Stimulated activated CD4-positive, alpha-beta T cell treated with anti-CD3 and anti-CD28 coated beads, Interleukin-4, amount 100 ng/mL, for 1 hour (primary cell): ENCODE data around the gene WDR86.

Experiments
- DNase-seq: peaks from one replicate; pipeline ENCODE4 v3.0.0-alpha.2; 2020

WDR86 gene

DNA sequence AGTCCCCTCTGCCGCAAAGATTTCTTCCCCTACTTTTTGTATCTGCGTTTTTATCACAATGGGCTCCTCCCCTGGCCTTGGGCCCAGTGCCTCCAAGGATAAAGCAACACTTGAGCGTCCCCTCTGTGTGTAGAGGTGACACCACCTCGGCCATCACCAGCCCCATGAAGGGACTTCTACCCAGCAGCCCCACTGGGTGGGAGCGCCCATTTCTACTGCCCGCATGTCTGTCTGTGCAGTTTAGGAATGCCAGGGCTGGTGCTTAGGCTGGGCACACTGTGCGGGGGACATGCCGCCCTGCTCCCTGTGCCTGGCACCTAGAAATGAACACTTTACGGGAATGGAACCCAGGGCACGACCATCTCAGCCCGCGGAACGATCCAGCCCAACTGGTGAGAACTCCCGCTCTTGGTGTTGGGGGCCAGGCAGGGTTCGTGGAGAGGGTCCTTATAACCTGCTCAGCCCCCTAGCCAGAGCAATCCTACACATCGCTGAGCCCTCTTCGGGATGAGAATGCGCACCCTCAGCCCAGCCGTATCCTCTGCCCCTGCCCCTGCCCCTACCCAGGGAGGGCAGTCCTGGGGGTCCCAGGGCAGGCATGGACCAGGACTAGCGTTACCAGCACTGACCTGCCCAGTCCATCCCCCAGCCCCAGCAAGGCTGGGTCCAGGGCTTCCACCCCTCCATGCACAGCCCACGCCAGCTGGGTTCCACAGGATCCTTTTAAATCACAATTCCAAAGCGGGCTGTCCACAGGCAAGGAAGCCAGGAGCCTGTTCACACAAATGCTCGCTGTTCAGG, 17.3 kb upstream of the WDR86 start:
- no peak for DNase-seq

DNA sequence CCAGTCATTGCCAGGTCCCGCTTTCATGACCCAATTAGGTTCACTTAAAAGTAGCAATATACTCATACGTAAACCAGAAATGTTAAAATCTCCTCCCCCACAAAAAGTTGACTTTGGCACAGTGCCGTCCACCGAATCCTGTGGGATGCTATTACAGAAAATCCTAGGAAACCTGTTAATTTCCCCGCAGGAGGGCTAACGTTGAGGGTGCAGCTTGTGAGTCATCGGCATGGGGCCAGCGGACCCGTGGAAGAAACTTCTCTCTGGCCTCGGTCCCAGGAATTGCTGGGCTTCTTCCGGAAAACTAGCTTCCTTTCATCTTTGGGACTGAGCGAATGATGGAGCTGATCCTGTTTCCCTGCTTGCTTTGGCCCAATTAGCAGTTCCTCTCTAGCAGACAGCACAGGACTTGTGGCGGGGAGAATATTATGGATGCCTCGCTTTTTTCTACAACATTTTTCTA, 16.6 kb upstream of the WDR86 start:
- DNase-seq, result no peak

DNA sequence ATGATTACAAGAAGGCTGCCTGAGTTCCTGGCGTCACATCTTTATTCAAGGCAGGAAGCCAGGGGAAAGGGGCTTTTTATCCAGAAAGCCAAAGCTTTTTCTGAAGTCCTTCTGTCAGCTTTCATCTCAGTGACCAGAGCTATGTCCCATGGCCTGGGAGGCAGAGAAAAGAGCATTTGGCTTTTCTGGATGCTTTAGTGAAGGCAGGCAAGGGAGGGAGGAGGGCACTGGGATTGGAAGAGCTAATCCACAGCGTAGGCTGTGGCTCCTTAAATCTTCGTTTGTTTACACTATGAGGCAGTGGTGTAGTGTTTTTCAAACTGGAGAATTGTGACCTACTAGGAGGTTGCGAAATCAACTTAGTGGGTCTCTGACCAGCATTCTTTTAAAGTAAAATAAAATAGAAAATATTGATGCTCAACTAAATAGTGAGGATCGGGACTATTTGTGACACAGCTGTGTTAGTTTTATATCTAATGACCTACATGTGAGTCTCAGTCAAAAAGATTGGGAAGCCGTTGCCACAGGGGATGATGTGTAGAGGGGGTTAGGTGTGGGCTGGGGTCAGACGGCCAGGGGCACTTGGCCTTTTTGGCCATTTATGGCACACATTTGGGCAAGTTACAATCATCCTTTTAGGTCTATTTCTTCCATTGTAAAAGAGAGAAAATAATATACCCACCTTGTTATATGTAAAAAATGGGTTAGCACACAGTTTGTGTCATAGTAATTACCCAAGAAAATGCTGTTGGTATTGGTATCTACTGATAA, 16.0 kb upstream of the WDR86 start:
- DNase-seq, result no peak

- DNase-seq, result no peak
Measured at GRCh38 chr7:151424799-151425198, 15.0 kb upstream of the WDR86 start.

GRCh38 chr7:151423936-151424335, 14.1 kb upstream of the WDR86 start:
- DNase-seq, result no peak

GRCh38 chr7:151423226-151423625, 13.4 kb upstream of the WDR86 start:
- DNase-seq, result no peak

GRCh38 chr7:151422212-151422611, 12.4 kb upstream of the WDR86 start:
- DNase-seq, result no peak

GRCh38 chr7:151420144-151420543, 10.3 kb upstream of the WDR86 start:
- no peak for DNase-seq

DNA sequence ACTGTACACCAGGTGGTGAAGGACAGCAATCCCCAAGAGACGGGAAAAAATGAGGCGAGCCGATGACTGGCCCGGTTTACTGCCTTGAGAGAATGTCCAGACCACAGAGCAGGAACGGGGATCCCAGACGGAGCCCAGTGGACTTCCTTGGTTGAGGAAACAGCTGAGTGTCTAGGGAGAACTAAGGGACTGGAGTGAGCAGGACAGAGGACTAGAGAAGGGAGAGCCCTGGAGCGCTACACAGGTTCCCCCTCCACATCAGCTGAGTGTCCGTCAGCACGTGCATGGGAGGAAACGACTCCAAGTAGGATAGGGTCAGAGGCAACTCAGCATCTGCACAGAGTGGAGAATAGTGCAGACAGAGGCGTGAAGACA, 7.1 kb upstream of the WDR86 start:
- DNase-seq, result no peak

- no peak for DNase-seq
Measured at GRCh38 chr7:151416112-151416940, 6.5 kb upstream of the WDR86 start.

- DNase-seq, result no peak
Measured at GRCh38 chr7:151415375-151416105, 5.7 kb upstream of the WDR86 start.

DNA sequence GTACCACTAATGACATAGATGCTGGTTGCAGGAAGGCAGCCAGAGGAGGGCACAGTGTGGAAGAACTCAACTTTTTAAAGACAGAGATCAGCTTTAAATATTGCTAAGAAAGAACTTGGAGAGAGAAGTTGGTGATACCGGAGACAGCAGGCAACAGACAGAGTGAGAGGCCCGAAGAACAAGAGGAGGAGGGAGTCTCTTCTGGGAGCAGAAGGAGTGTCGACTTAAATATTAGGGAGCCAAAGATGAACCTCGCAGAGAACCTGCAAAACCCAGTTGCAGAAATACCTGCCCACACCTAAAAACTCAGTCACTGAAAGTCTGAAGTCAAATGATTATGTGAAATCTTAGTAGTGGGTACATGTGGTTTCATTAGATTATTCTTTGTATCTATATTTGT, 3.4 kb upstream of the WDR86 start:
- no peak for DNase-seq

GRCh38 chr7:151412318-151412717, 2.5 kb upstream of the WDR86 start:
- no peak for DNase-seq

GRCh38 chr7:151411551-151411950, 1.7 kb upstream of the WDR86 start:
- DNase-seq, result no peak

DNA sequence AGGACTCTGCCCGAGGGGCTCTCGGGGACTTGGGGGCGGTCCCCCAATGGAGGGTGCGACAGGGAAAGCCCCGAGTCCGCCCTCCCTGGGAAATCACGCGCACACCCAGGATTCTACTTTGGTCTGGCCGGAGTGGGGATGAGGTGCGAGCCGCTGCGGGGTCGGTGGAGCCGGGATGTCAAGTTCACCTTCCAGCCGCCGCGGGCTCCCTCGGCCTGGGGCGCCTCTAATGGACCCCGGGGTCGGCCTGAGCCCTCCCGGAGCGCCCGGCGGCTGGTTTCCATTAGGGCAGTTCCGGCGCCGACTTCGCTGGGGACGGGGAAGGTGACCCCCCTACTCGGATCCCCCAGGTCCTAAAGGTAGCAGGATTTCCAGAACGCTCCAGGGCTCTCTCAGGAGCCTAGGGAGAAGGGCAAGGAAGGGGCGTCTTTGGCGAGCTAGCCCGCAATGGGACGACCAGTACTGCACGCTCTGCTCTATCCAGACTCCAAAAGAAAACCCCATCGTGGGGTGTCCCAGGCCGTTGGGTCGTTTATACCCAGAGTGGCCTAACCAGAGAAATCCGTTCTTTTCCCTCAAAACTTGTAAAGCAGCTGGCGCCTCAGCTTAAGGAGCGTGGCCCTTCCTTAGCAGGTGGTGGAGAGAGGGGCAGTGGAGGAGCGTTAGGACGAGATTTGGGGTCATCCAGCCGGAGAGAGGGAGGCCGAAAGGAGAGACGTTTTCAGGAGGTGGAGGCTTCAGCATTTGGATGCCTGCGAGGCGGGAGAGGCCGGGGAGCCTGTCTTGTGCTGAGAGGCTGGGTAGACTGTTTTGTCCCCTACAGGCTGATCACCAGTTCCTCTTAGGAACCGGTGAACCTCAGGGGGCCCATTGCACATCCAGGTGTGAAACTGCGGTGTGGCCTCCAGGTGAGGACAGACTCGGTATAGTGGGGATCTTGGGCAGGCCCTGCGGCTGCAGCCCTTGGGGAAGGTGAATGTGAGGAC, 860 bp upstream of the WDR86 start:
- no peak for DNase-seq

DNA sequence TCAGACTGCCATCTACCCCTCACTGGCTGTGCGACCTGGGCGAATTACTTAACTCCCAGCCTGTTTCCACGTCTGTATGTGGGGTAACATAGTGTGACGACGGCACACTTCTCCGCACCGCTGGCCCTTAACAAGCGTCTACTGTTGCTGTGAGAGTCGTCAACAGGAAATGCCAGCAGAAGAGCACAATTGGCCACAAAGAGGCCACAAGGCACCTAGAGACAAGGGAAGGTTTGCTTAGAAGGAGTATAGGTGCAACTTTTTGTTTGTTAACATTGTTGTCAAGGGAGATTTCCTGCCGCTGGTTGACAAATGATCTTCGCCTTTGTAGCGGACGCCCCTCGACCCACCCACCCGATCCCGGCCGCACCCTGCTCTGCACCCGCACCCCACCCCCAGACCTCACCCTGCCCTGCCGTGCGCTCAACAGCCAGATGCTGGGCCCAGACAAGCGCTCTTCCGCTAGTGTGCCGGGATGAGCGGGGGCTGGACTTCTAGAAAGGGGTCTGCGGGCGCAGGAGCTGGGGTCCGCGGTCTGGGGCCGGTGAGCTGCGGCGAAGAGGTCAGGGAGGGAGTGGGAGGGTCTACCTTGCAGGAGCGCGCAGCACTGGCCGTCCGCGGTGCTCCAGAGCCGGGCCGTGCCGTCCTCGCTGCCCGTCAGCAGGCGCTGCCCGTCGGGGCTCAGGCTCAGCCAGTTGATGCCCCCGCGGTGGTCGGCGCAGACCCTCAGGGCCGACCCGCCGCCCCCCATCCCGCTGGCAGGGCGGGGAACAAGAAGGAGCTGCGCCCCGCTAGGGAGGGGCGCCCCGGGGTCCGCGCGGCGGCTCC, 785 bp downstream of the WDR86 start:
- no peak for DNase-seq

DNA sequence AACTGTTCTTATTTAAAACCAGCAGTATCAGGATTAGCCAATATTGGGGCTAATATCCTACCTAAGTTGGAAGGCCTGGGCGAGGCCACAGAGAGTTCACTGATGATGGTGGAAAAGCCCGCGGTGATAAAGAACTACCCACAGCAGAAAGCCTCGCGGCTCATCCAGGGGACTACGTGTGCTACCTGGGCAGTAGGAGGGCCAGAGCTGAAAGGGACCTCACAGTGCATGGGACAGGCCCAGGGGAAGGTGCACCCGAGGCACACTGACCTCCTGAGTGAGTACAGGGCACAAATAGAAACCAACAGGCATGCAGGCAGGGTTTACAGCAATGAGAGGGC, 1.4 kb downstream of the WDR86 start:
- DNase-seq, result no peak

GRCh38 chr7:151406886-151407583, 2.8 kb downstream of the WDR86 start:
- no peak for DNase-seq

GRCh38 chr7:151406051-151406875, 3.6 kb downstream of the WDR86 start:
- no peak for DNase-seq
